H1 (cell line): ENCODE measurements around the gene PSMD9. TPM values are rescaled to one million over a fixed set of nuclear protein-coding genes. Genes with fewer than 3 reads are reported as not detected.

ENCODE experiments used
- CBX5 ChIP-seq: fragments of 300-800, 300-1000 bp; sonication (generic); IDR thresholded peaks from 2 replicates; pipeline ENCODE4 v1.7.1; 2016; ENCODE audit warnings: antibody characterized with exemption, low read length, low read depth
- CHD7 ChIP-seq: fragments of 300-600 bp; sonication (generic); IDR thresholded peaks from 2 replicates; pipeline ENCODE4 v1.7.1; 2012; ENCODE audit warnings: low read length, moderate library complexity, mild to moderate bottlenecking, inconsistent platforms; ENCODE audit not compliant: insufficient replicate concordance
- CTBP2 ChIP-seq: IDR thresholded peaks from 2 replicates; pipeline ENCODE4 v1.7.0; 2011; ENCODE audit warnings: borderline replicate concordance, mild to moderate bottlenecking, moderate library complexity, mixed read lengths, low read length; ENCODE audit not compliant: insufficient read depth, insufficient read length
- MAFK ChIP-seq: IDR thresholded peaks from 2 replicates; pipeline ENCODE4 v1.6.1; 2012; ENCODE audit warnings: low read depth, mild to moderate bottlenecking, improper control_type of control experiment, low read length
- SIN3A ChIP-seq, 2 experiments: IDR thresholded peaks in 1 of 2; conservative IDR thresholded peaks in 1 of 2; 2 replicates each; pipeline ENCODE4 v1.6.1; 2011 to 2012; ENCODE audit warnings: low read length in 2 of 2, improper control_type of control experiment in 1 of 2, low read depth in 1 of 2, mild to moderate bottlenecking in 1 of 2
- polyA plus RNA-seq, 7 experiments: library from polyadenylated mRNA; depleted of rRNA in 3 of 7; stranded (reverse) in 5 of 7; unstranded in 2 of 7; fragments of >200 nt in 5 of 7; fragments of 200-250 nt in 2 of 7; gene quantifications; 1 replicate in 5 of 7; 2 replicates in 1 of 7; 4 replicates in 1 of 7; pipeline versions ENCODE4 v1.2.1 to v1.2.3, GENCODE V29; 2011 to 2013; ENCODE audit warnings: missing spikeins in 2 of 7, mixed read lengths in 2 of 7
- total RNA-seq: library from RNA; stranded (reverse); fragmentation: NEBNext Ultra II Directional; extraction: Animal tissue kit (Norgen Biotek cat#: 25700); gene quantifications from 2 replicates; pipeline ENCODE4 v1.2.1, GENCODE V29; 2021
- TF ChIP-seq, protein P1 (sequence below): IDR thresholded peaks from 2 replicates; pipeline ENCODE4 v1.6.1; 2012; ENCODE audit warnings: inconsistent platforms
- TF ChIP-seq, protein P2 (sequence below): IDR thresholded peaks from 2 replicates; pipeline ENCODE4 v1.6.1; 2012; ENCODE audit warnings: inconsistent platforms

The PSMD9 gene
- total and polyA plus RNA-seq, 2 of the 8 experiments (the other 6 are each of a cell fraction or from before 2014, with no cell fraction given) = 28.8 to 36.1 TPM

GRCh38 chr12:121899590-121899989 lies 11.0 kb downstream of the PSMD9 start (continued):
- no peak for TF ChIP-seq CHD7
- no peak for TF ChIP-seq MAFK
- TF ChIP-seq, protein P1, sequence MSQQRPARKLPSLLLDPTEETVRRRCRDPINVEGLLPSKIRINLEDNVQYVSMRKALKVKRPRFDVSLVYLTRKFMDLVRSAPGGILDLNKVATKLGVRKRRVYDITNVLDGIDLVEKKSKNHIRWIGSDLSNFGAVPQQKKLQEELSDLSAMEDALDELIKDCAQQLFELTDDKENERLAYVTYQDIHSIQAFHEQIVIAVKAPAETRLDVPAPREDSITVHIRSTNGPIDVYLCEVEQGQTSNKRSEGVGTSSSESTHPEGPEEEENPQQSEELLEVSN = no peak
- TF ChIP-seq, protein P2, sequence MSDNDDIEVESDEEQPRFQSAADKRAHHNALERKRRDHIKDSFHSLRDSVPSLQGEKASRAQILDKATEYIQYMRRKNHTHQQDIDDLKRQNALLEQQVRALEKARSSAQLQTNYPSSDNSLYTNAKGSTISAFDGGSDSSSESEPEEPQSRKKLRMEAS = no peak
- no peak for TF ChIP-seq CBX5
- no peak for TF ChIP-seq SIN3A (conservative IDR thresholded peaks at IDR 0.05 in 1 of 2, IDR thresholded peaks at IDR 0.05 in 1 of 2; ENCODE audit: low read depth in 1 of 2, low read length in 2 of 2)
- no peak for TF ChIP-seq CTBP2
